ENCODE data around the gene SUSD2. TPM values are rescaled to one million over a fixed set of nuclear protein-coding genes. Genes with fewer than 3 reads are reported as not detected.

SUSD2 gene
- polyA plus RNA-seq, 1 donor (not counting 4 experiments of a cell fraction or from before 2014, with no cell fraction given): 0.01 TPM

DNA sequence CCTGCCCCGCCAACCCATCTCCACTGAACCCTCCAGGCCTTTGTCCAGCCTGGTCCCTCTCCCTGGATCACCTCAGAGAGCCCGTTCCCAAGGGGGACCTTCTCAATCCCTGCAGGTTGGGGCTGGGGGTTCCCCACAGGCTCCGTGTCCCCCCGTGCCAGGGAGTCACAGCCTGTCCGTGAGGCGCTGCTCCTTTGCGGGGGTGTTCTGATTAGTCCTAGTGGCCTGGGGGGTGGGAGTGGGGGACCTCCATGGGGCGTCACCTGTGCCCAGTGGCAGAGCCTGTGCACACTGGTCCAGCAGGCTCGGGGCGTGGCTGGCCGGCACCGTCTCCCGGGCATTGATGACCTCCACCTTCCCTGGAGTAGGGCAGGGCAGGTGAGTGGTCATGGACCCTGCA lies 51.9 kb downstream of the SUSD2 start:
- H3K4me1 ChIP-seq (ENCODE audit: control insufficient read depth, extremely low read depth, insufficient read depth, low read length): no peaks in the 10 kb centered on the region
- no peaks in the 10 kb centered on the region for H3K9me3 ChIP-seq (ENCODE audit: control insufficient read depth, low read depth, low read length)
- H3K4me2 ChIP-seq (ENCODE audit: control insufficient read depth, extremely low read depth, insufficient read depth, low read depth, low read length): no peak overlapping the region
- H3K27me3 ChIP-seq (ENCODE audit: control insufficient read depth, extremely low read depth, insufficient read depth, low read length): no peaks in the 10 kb centered on the region
- H3K27ac ChIP-seq (ENCODE audit: control insufficient read depth, insufficient read depth, low read length): no peak overlapping the region
- FAIRE-seq: no peak
- no peaks in the 10 kb centered on the region for H3K79me2 ChIP-seq (ENCODE audit: control insufficient read depth, insufficient read depth, low read length)
- no peak overlapping the region for H3K9ac ChIP-seq (ENCODE audit: control insufficient read depth, extremely low read depth, insufficient read depth, low read length)
- no peak for DNase-seq (ENCODE audit: low read depth, low spot score)
- H3K36me3 ChIP-seq (ENCODE audit: control insufficient read depth in 2 of 2, extremely low read depth in 1 of 2, insufficient read depth in 2 of 2, low read length in 2 of 2): no peaks in the 10 kb centered on the region
- H4K20me1 ChIP-seq (ENCODE audit: control insufficient read depth, extremely low read depth, insufficient read depth, low read length): no peaks in the 10 kb centered on the region
- H3K9me1 ChIP-seq (ENCODE audit: control insufficient read depth, extremely low read depth, insufficient read depth, low read length): no peaks in the 10 kb centered on the region
- H2AFZ ChIP-seq (ENCODE audit: control insufficient read depth, low read length): no peak overlapping the region
- TF ChIP-seq, protein P1, sequence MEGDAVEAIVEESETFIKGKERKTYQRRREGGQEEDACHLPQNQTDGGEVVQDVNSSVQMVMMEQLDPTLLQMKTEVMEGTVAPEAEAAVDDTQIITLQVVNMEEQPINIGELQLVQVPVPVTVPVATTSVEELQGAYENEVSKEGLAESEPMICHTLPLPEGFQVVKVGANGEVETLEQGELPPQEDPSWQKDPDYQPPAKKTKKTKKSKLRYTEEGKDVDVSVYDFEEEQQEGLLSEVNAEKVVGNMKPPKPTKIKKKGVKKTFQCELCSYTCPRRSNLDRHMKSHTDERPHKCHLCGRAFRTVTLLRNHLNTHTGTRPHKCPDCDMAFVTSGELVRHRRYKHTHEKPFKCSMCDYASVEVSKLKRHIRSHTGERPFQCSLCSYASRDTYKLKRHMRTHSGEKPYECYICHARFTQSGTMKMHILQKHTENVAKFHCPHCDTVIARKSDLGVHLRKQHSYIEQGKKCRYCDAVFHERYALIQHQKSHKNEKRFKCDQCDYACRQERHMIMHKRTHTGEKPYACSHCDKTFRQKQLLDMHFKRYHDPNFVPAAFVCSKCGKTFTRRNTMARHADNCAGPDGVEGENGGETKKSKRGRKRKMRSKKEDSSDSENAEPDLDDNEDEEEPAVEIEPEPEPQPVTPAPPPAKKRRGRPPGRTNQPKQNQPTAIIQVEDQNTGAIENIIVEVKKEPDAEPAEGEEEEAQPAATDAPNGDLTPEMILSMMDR (optimal IDR thresholded peaks at IDR 0.05 in 1 of 3, IDR thresholded peaks at IDR 0.05 in 1 of 3, conservative IDR thresholded peaks at IDR 0.05 in 1 of 3; ENCODE audit: extremely low read depth in 1 of 3, insufficient read depth in 2 of 3, low read length in 3 of 3): no peak
- dilution Hi-C loops (cut with MboI; ENCODE audit: extremely low pct_ligation_motif_present, low sequenced_read_pairs): no loop called here
- H3K4me3 ChIP-seq (ENCODE audit: control insufficient read depth in 2 of 3, extremely low read depth in 1 of 3, insufficient read depth in 2 of 3, low read depth in 1 of 3, low read length in 3 of 3): no peak overlapping the region

DNA sequence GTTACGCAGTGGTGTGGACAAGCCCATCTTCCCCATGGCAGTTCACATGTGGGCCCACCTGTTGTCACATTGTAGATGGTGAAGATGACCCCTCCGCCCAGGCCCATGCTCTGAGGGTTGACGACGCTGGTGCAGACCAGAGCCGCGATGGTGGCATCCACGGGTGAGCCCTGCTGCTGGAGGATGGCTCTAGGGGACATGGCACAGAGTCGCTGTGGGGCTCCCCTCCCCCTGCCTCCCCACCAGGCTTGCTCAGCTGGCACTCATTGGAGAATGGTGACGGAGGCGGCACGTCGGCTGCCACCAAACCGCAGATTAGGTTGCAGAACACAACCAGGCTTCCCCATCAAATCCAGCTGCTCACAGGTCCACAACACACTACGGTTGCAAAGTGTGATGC lies 52.5 kb downstream of the SUSD2 start:
- Histone ChIP-seq H3K27ac (ENCODE audit: control insufficient read depth, insufficient read depth, low read length) (no peak overlapping the region), H3K36me3 (ENCODE audit: control insufficient read depth in 2 of 2, extremely low read depth in 1 of 2, insufficient read depth in 2 of 2, low read length in 2 of 2) (no peaks in the 10 kb centered on the region), H3K9me1 (ENCODE audit: control insufficient read depth, extremely low read depth, insufficient read depth, low read length) (no peaks in the 10 kb centered on the region), H3K4me3 (ENCODE audit: control insufficient read depth in 2 of 3, extremely low read depth in 1 of 3, insufficient read depth in 2 of 3, low read depth in 1 of 3, low read length in 3 of 3) (no peak overlapping the region), H3K4me2 (ENCODE audit: control insufficient read depth, extremely low read depth, insufficient read depth, low read depth, low read length) (no peak overlapping the region), H3K79me2 (ENCODE audit: control insufficient read depth, insufficient read depth, low read length) (no peaks in the 10 kb centered on the region), H3K9me3 (ENCODE audit: control insufficient read depth, low read depth, low read length) (no peaks in the 10 kb centered on the region), H3K4me1 (ENCODE audit: control insufficient read depth, extremely low read depth, insufficient read depth, low read length) (no peaks in the 10 kb centered on the region), H4K20me1 (ENCODE audit: control insufficient read depth, extremely low read depth, insufficient read depth, low read length) (no peaks in the 10 kb centered on the region), H2AFZ (ENCODE audit: control insufficient read depth, low read length) (no peak overlapping the region), H3K9ac (ENCODE audit: control insufficient read depth, extremely low read depth, insufficient read depth, low read length) (no peak overlapping the region), H3K27me3 (ENCODE audit: control insufficient read depth, extremely low read depth, insufficient read depth, low read length) (no peaks in the 10 kb centered on the region)
- TF ChIP-seq, protein P1 (optimal IDR thresholded peaks at IDR 0.05 in 1 of 3, IDR thresholded peaks at IDR 0.05 in 1 of 3, conservative IDR thresholded peaks at IDR 0.05 in 1 of 3; ENCODE audit: extremely low read depth in 1 of 3, insufficient read depth in 2 of 3, low read length in 3 of 3): no peak
- TF ChIP-seq EZH2 (IDR thresholded peaks at IDR 0.05; ENCODE audit: low read length): no peak
- FAIRE-seq (no peak), DNase-seq (ENCODE audit: low read depth, low spot score) (no peak)
- dilution Hi-C loops (cut with MboI; ENCODE audit: extremely low pct_ligation_motif_present, low sequenced_read_pairs): no loop called here

All from keratinocyte (primary cell).